OCI-LY3 (cell line): ENCODE measurements around the gene SP140.

ENCODE experiments used
- H2AFZ ChIP-seq: fragments of 200-600, 300-600 bp; shearing (Covaris generic); 2 replicates; pipeline ENCODE4 v1.6.0; 2014; ENCODE audit warnings: antibody characterized with exemption, low read depth, low read length
- H3K27ac ChIP-seq: fragments of 200-600, 300-600 bp; sonication (generic); 2 replicates; pipeline ENCODE4 v1.5.1; 2014; ENCODE audit warnings: mild to moderate bottlenecking, low read length, moderate library complexity, mixed read lengths
- H3K27me3 ChIP-seq: fragments of 200-600, 300-600 bp; sonication (generic); 2 replicates; pipeline ENCODE4 v1.6.1; 2014; ENCODE audit warnings: low read depth, low read length, mixed read lengths
- H3K36me3 ChIP-seq: fragments of 200-600, 300-600 bp; sonication (generic); replicated peaks from 2 replicates; pipeline ENCODE3; 2014; ENCODE audit warnings: low read depth, low read length, mixed read lengths
- H3K4me1 ChIP-seq: fragments of 300-600, 200-600 bp; sonication (generic); 2 replicates; pipeline ENCODE4 v1.6.1; 2014; ENCODE audit warnings: low read length, mixed read lengths
- H3K4me2 ChIP-seq: fragments of 200-600, 300-600 bp; sonication (generic); 2 replicates; pipeline ENCODE4 v1.6.1; 2014; ENCODE audit warnings: low read length, mixed read lengths
- H3K4me3 ChIP-seq: fragments of 300-600, 200-600 bp; sonication (generic); 2 replicates; pipeline ENCODE4 v1.5.1; 2014; ENCODE audit warnings: antibody characterized with exemption, mild to moderate bottlenecking, low read length, moderate library complexity
- H3K79me2 ChIP-seq: fragments of 300-600, 200-600 bp; shearing (Covaris generic); 2 replicates; pipeline ENCODE4 v1.6.1; 2014; ENCODE audit warnings: mild to moderate bottlenecking, low read length, mixed read lengths
- H3K9ac ChIP-seq: fragments of 300-600, 200-600 bp; shearing (Covaris generic); 2 replicates; pipeline ENCODE4 v1.6.0; 2014; ENCODE audit warnings: mild to moderate bottlenecking, low read length, moderate library complexity
- H3K9me3 ChIP-seq: fragments of 200-600, 300-600 bp; shearing (Covaris generic); 2 replicates; pipeline ENCODE4 v1.6.1; 2014; ENCODE audit warnings: low read length, mixed read lengths; ENCODE audit not compliant: insufficient read depth
- H4K20me1 ChIP-seq: fragments of 200-600, 300-600 bp; sonication (generic); 2 replicates; pipeline ENCODE4 v1.6.1; 2016; ENCODE audit warnings: low read length, mixed read lengths; ENCODE audit not compliant: insufficient read depth
- EZH2phosphoT487 ChIP-seq: fragments of 200-600 bp; shearing (Covaris generic); IDR thresholded peaks from 2 replicates; pipeline ENCODE4 v1.6.1; 2018; ENCODE audit warnings: antibody characterized with exemption, mixed run types, low read depth
- TF ChIP-seq, protein P1 (sequence below): fragments of 200-600, 300-600 bp; sonication (generic); IDR thresholded peaks from 2 replicates; pipeline ENCODE4 v1.5.1; 2014; ENCODE audit warnings: antibody characterized with exemption, low read length, low read depth

Gene SP140

GRCh38 chr2:230299618-230300017, 74.1 kb downstream of the SP140 start:
- no peaks in the 10 kb centered on the region for H4K20me1 ChIP-seq
- H3K4me3 ChIP-seq = no peak overlapping the region
- no peaks in the 10 kb centered on the region for H3K4me1 ChIP-seq
- no peaks in the 10 kb centered on the region for H3K79me2 ChIP-seq
- TF ChIP-seq EZH2phosphoT487 = no peak
- H3K27me3 ChIP-seq = no peaks in the 10 kb centered on the region
- no peak overlapping the region for H3K27ac ChIP-seq
- peaks cover 61% of the 10 kb centered on the region for H3K36me3 ChIP-seq
- no peak overlapping the region for H3K4me2 ChIP-seq
- H3K9ac ChIP-seq = no peak overlapping the region
- no peaks in the 10 kb centered on the region for H3K9me3 ChIP-seq
- no peak overlapping the region for H2AFZ ChIP-seq

GRCh38 chr2:230305416-230306275, 80.1 kb downstream of the SP140 start:
- H3K4me1 ChIP-seq = no peaks in the 10 kb centered on the region
- H3K9me3 ChIP-seq = no peaks in the 10 kb centered on the region
- peaks cover 8% of the 10 kb centered on the region for H3K36me3 ChIP-seq
- H3K79me2 ChIP-seq = no peaks in the 10 kb centered on the region
- no peak overlapping the region for H3K4me2 ChIP-seq
- no peak overlapping the region for H3K9ac ChIP-seq
- H4K20me1 ChIP-seq = no peaks in the 10 kb centered on the region
- H3K27me3 ChIP-seq = no peaks in the 10 kb centered on the region
- TF ChIP-seq, protein P1, sequence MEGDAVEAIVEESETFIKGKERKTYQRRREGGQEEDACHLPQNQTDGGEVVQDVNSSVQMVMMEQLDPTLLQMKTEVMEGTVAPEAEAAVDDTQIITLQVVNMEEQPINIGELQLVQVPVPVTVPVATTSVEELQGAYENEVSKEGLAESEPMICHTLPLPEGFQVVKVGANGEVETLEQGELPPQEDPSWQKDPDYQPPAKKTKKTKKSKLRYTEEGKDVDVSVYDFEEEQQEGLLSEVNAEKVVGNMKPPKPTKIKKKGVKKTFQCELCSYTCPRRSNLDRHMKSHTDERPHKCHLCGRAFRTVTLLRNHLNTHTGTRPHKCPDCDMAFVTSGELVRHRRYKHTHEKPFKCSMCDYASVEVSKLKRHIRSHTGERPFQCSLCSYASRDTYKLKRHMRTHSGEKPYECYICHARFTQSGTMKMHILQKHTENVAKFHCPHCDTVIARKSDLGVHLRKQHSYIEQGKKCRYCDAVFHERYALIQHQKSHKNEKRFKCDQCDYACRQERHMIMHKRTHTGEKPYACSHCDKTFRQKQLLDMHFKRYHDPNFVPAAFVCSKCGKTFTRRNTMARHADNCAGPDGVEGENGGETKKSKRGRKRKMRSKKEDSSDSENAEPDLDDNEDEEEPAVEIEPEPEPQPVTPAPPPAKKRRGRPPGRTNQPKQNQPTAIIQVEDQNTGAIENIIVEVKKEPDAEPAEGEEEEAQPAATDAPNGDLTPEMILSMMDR = no peak
- TF ChIP-seq EZH2phosphoT487 = no peak
- no peak overlapping the region for H3K27ac ChIP-seq
- no peak overlapping the region for H2AFZ ChIP-seq
- H3K4me3 ChIP-seq = no peak overlapping the region

GRCh38 chr2:230306474-230306873, 80.9 kb downstream of the SP140 start:
- Histone ChIP-seq H3K4me3 (no peak overlapping the region), H3K4me1 (no peaks in the 10 kb centered on the region), H3K36me3 (peaks cover 3% of the 10 kb centered on the region), H3K9ac (no peak overlapping the region), H3K79me2 (no peaks in the 10 kb centered on the region), H3K27me3 (no peaks in the 10 kb centered on the region), H3K4me2 (no peak overlapping the region), H4K20me1 (no peaks in the 10 kb centered on the region), H3K27ac (no peak overlapping the region), H2AFZ (no peak overlapping the region), H3K9me3 (no peaks in the 10 kb centered on the region)
- TF ChIP-seq, protein P1 = no peak
- TF ChIP-seq EZH2phosphoT487 = no peak

DNA sequence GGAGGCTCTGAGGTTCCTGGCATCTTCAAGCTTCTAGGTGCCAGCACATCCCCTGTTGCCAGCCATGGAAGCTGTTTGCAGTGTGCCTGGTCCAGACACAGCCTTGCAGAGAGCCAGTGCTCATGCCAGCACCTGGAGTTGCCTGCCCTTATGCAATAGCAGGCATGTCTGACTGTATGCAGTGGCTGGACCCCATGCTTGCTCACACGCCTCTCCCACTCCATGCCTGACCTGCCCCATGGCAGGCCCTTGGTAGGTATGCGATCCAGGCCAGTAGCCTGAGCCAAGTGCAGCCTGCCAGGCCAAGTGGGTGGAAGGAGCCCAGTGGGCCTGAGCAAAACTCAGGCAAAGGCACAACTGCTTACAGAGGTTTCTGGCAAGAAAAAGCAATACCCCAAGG, 81.9 kb downstream of the SP140 start:
- TF ChIP-seq, protein P1 = no peak
- no peak for TF ChIP-seq EZH2phosphoT487
- Histone ChIP-seq H3K36me3 (peaks cover 7% of the 10 kb centered on the region), H3K4me1 (no peaks in the 10 kb centered on the region), H3K27me3 (no peaks in the 10 kb centered on the region), H2AFZ (no peak overlapping the region), H3K9me3 (no peaks in the 10 kb centered on the region), H3K27ac (no peak overlapping the region), H3K4me2 (no peak overlapping the region), H3K79me2 (no peaks in the 10 kb centered on the region), H3K4me3 (no peak overlapping the region), H4K20me1 (no peaks in the 10 kb centered on the region), H3K9ac (no peak overlapping the region)
